IPS DF 19.7 (cell line): ENCODE data around the gene C2orf15.
A peak's percentile ranks its signal among the peaks of the same experiment; 100 is the strongest.
"Not testable (repeated sequence)": the region's sequence is repeated elsewhere in the genome, so short reads cannot be mapped to it uniquely, and the experiment has no call there.

ENCODE experiments used
- DNase-seq: peaks from one replicate; pipeline ENCODE4 v3.0.0-alpha.2; 2013; ENCODE audit warnings: low read depth, low spot score

Gene C2orf15, protein sequence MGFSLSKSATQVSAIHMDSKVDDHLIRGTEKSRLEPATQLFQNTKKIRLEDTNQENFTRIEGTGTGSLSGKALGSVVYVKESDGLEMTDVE

GRCh38 chr2:99141110-99142108 is at the start of gene C2orf15:
TSS of gene C2orf15 (plus strand) at chr2:99141707. CDS start at chr2:99150559, 8,852 bp downstream.
- DNase-seq, result peak; percentile 65

- DNase-seq, result no peak
Measured at GRCh38 chr2:99096728-99097127, 44.8 kb upstream of the C2orf15 start.

DNA sequence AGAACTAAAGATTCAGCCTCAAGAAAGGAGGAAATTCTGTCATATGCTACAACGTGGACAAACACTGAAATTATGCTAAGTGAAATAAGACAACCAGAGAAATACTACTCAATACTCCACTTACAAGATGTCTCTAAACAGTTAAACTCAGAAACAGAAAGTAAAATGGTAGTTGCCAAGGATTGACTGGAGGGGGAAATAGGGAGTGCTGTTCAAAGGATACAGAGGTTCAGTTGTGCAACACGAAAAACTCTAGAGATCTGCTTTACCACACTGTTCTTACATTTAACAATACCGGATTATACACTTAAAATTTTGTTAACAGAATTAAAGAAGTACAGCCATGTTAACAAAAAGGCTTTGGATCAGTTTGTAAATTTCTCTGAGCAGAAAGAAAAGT is 39.8 kb upstream of the C2orf15 start:
- no peak for DNase-seq

- no peak for DNase-seq
Measured at GRCh38 chr2:99104006-99104405, 37.5 kb upstream of the C2orf15 start.

DNA sequence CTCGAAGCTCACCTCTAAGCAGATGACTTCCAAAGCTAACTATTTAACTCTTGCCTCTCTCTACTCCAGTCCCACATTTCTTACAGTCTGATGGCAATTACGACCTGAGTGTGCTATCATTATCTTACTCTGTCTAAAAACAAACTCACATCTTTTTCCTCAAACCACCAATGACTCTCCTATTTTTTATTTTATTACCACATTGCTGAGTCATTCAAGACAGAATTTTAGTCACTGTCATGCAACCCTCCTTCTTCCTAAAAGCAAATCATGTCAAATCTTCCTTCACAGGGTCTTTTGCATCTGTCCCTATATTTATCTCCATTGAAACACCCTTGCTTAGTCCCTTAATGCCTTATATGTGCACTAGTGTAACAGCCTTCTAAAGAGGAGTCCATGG is 34.6 kb upstream of the C2orf15 start:
- DNase-seq, result no peak

DNA sequence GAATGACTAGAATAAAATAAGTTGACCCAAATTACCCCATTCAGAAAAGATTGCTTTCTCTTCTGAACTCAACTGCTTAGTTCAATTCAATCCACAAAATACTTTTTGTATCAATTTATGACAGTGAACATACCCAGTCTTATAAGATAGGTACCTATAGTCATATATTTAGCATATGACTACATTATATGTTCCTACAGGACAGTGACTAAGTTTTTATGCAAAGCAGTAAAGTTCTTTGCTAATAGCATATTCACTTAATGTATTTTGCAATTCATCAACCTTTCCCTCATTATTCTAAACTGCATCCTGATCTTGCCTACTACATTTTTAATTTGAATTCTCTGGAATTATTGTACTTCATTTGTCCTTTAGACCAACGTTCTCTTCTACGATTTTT is 30.3 kb upstream of the C2orf15 start:
- DNase-seq, result no peak

GRCh38 chr2:99111945-99112344 is 29.6 kb upstream of the C2orf15 start:
- no peak for DNase-seq

DNA sequence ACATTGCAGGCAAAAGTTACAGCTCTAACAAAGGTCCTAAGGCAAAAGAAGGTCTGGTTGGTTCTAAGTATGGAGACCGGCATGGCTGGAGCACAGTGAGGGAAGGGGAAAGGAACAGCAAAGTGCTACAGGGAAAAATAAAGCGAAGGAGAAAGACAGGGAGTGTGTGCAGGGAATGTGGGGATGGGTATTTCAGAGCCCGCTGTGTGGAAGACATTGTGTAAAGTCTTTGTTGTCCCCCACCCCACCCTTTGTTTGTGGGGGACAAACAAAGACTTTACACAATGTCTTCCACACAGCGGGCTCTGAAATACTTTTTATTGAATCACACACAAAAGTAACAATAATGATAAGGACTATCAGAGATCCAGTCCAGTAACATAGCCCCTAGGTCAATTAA is 28.9 kb upstream of the C2orf15 start:
- no peak for DNase-seq

- DNase-seq, result no peak
Measured at GRCh38 chr2:99127981-99128380, 13.5 kb upstream of the C2orf15 start.

- DNase-seq, result not testable (repeated sequence)
Measured at GRCh38 chr2:99135044-99135556, 6.4 kb upstream of the C2orf15 start.

- DNase-seq, result no peak
Measured at GRCh38 chr2:99139003-99139402, 2.5 kb upstream of the C2orf15 start.

- DNase-seq, result peak; percentile 2
Measured at GRCh38 chr2:99140056-99140859, 1.2 kb upstream of the C2orf15 start.

DNA sequence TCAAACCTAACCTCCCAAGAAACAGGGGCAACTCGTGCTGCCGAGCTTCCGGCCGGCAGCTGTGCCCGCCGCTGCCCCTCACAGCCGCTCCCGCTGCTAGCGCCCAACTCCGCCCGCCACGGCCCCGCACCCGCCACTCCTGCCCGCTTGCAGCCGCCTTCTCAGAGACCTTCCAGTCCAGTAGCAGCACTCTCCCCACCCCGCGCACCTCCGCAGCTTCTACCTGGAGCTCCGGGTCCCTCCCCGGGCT is 722 bp upstream of the C2orf15 start:
- no peak for DNase-seq

DNA sequence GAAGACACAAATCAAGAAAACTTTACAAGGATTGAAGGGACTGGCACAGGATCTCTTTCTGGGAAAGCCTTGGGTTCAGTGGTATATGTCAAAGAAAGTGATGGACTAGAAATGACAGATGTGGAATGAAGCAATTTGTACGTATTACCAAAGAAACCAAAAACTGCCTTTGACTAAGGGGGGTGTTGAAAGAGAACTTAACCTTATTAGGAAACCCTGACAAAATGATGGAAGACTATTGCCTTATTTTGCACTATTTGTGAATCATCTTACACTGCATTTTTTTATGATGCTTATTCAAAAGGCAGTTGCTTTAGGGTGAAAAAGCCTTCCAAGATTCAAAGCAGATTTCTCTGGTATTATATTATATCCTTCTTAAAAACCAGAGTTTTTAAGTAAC is 9.2 kb downstream of the C2orf15 start:
- DNase-seq, result no peak

DNA sequence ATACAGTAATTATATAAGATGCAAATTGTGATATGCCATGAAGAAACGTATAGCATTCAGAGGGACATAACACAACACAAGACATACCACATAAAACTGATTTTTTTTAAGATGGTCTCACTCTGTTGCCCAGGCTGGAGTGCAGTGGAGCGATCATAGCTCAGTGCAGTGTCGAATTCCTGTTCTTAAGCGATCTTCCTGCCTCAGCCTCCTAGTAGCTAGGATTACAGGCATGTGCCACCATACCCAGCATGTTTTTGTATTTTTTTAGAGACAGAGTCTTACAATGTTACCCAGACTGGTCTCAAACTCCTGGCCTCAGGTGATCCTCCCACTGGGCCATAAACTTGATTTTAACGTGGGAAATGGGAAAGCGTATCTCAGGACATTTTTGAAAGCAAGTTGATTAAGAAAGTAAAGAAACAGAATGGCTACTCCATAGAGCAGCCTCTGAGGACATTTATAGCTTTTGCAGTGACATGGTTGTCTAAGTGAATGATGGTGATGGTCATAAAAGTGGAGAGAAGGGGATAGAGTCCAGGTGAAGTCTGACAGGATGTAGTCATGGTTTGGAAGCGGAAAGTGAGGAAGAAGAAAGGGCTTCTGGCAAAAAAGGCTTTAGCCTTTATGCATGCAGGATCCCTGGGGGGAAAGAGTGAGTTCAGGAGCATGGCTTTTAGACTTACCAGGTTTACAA is 10.8 kb downstream of the C2orf15 start:
- no peak for DNase-seq

DNA sequence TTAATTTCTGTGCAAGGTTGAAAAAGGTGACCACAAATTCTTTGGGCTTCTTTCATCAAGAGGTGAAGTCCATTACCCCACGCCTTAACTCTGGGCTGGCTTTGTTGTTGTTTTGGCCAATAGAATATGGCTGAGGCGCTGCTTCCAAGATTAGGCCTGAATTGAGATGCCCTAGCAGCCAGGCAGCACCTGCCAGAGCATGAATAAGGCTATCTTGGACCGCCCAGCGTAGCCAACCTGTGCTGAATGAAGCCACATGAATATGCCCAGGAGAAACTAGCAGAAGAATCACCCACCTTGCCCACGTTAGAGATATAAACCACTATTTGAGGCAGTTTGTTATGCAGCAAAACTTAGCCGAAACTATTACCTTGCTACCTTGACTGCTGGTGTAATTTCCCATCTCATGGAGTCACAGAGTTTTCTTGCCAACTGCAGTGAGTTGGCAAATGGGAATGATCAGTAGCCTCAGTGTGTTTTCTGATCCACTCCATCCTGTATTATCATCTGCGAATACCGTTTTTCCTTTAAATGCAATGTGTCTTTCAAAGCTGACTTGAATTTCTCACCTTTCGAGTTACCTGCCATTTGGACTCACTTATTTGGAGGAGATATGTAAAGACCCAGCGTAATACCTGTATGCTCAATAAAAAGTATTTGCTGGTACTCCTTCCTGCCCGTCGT is 12.6 kb downstream of the C2orf15 start:
- DNase-seq, result no peak

GRCh38 chr2:99154643-99155536 is 13.4 kb downstream of the C2orf15 start, which contains the start of the genes LIPT1 and TSGA10:
TSS of gene LIPT1 (plus strand) at chr2:99154967. CDS start at chr2:99161958, 6,991 bp downstream.
TSS of gene TSGA10 (minus strand) at chr2:99154942. CDS start at chr2:99109439, 45,503 bp downstream.
- DNase-seq, result peak; percentile 61

- no peak for DNase-seq
Measured at GRCh38 chr2:99156891-99157290, 15.4 kb downstream of the C2orf15 start.

DNA sequence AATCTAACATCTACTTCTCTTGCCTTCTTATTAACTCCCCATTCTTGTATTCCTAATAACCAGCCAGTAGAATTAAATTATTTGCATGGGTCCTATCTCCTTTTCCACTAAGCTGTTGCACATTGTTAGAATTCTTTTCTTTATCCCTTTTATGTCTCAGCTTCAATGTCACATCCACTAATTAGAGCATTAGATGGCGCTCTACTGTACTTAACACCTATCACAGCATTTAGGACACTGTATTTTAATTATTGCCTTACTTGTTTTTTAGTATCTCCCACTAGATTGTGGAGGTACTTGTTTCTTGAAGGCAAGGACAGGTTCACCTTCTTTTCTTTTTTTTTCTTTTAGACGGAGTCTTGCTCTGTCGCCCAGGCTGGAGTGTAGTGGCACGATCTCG is 17.1 kb downstream of the C2orf15 start:
- no peak for DNase-seq

DNA sequence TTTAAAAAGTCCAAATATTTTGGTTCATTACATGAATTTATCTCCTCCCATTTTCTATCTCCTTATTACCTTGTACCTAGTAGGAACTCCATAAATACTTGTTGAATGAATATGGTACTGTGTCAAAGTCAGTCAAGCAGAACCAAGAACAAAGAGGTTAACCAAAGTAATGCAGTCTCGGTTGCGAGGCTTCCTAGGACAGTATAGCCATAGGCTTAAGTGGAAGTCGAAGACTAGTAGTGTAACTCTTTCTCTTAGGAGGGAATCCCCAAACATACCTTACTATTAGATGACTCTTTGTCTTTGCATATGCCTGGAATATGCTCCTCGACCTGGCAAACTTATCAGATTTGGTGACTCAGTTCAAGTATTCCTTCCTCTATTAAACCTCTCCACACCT is 18.1 kb downstream of the C2orf15 start:
- no peak for DNase-seq
